GM21723 (cell line): ENCODE data around the gene PRKCA.

ENCODE experiments used
- ATAC-seq: cut with Tn5 transposase; IDR thresholded peaks from one replicate; pipeline ENCODE4 v1.9.1; 2021; ENCODE audit warnings: mild to moderate bottlenecking, moderate library complexity; ENCODE audit not compliant: unreplicated experiment

The PRKCA gene

DNA sequence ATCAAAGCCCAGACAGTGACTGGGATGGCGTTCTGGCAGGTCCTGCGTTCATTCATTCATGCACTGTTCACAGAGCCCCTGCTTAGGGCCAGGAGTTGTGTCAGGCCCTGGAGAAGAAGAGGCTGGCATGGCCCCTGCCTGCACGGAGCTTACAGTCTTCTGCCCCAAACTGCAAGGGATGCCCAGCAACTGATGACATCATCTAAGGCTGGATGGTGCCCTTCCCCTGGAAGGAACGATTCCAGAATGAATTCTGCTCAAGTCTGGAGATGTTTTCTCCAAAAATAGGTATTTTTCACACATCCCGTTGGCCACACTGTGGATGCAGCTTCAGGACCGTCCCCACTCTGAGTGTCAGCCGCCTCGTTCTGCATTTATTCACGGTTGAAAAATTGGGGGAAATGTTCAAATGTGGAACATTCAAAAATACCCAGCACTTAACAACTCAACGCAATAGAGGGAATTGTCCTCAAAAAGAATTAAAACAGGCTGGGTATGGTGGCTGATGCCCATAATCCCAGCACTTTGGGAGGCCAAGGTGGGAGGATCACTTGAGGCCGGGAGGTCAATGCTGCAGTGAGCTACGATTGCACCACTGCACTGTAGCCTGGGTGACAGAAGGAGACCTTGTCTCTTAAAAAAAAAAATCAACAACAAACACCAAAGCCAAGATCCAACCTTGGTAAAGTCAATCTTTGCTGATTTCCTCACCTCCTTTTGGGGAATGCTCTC is 508.7 kb downstream of the PRKCA start:
- no peak for ATAC-seq

DNA sequence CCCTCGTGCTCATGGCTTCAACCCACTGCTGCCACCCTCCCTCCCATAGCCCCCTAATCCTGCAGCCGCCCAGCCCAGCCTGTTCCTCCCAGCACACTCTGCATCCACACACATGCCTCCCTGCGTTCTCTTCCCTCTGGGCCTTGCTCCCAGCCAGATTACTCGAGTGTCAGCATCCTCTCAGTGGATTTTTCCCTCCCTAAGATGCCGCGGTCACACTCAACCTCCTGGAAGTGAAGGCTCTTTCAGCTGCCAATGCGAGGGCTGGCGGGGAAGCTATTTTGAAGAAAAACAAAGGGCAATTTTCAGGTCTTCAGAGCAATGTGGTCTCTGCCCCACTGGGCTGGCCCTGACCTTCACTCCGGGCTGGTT is 509.3 kb downstream of the PRKCA start:
- no peak for ATAC-seq

DNA sequence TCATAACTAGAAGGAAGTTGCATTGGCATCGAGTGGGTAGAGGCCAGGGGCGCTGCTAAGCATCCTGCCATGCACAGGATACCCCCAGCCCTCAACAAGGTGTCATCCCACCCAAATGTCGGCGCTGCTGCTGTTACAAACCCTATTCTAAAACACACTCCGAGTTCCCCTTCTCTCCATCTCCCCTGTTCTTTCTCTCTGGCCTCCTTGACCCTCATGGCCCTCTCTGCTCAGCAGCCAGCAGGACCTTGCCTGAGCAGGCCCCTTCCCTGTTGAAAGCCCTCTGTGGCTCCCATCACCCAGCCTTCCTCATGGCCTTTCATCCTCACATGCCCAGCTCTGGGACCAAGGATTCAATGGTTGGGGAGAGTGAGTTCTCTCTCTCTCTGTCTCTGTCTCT is 510.2 kb downstream of the PRKCA start:
- no peak for ATAC-seq

DNA sequence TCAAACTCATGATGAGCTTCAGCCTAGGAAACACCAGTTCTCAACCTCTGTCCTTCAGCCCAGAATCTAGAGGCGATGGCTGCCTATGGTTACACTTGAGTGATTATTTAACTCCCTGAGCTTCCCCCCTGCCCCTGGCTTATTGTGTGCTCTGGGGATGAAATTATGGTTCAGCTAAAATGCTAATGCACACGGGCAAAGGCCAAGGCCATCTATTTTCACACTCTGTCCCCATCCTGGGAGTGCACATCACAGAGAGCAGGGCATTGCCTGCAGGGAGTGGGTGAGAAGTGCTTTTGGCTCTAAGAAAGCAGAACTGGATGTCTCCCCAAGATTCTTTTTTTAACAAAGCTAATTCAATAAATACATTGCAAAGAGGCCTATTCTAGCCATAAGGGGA is 510.9 kb downstream of the PRKCA start:
- ATAC-seq: no peak

DNA sequence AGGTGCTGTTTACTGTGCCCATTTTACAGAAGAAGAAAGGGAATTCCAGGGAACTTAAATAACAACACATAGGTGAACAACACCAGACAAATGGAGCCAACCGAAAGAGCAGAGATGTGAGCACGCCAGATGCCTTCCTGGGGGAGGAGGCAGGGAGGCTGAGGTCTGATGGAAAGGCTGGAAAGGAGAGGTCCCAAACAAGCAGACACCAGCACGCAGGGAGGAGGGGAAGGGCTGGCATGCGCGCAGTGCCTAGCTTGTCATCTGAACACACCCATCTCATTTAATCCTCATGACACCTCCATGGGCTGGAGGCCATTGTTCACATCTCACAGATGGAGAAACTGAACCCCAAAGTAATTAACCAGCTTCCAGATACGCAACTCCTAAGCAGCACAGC is 511.6 kb downstream of the PRKCA start:
- no peak for ATAC-seq

DNA sequence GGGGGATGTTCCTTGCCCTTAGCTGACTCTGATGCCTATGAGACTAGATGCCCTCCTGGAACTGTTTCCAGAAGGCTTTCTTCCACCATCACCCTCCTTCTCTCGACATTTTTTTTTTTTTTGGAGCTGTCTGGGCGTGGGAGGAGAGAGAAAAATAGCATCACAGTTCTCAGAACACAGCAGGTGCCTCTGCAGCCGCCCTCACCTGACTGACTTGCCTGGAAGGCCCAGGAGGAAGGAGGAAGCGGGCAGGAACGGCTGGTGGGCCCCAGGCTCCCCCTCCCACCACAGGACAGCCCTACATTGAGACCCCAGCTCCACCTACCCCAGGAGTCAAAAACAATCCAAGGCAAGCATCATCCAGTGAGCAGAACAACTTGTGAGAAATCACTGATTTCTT is 512.2 kb downstream of the PRKCA start:
- no peak for ATAC-seq

DNA sequence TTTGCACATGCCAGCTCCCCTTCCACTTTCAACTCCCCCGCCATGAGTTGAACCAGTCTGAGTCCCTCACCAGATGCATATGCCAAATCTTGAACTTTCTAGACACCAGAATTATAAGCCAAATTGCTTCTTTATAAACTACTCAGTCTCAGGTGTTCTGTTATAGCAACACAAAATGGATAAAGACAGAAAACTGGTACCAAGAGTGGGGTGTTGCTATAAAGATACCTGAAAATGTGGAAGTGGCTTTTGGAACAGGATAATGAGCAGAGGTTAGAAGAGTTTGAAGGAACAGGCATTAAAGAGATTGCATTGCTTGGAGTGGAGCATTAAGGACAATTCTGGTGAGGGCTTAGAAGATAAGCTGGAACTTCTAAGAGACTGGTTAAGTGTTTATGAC is 515.3 kb downstream of the PRKCA start:
- ATAC-seq: no peak

DNA sequence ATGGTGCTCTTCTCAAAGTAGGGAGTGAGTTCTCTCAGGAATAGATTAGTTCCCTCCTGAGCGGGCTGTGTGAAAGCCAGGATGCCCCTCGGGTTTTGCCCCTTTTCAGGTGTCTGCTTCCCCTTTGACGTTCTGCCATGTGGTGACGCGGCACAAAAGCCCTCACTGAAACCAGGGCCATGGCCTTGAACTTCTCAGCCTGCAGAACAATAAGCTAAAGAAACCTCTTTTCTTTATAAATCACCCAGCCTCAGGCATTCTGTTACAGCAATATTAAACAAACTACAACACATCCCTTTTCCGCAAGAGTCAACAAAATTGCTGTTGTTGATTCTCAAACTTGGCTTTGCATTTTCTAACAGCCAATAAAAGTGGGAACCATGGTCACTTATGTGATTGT is 517.1 kb downstream of the PRKCA start:
- ATAC-seq: no peak

DNA sequence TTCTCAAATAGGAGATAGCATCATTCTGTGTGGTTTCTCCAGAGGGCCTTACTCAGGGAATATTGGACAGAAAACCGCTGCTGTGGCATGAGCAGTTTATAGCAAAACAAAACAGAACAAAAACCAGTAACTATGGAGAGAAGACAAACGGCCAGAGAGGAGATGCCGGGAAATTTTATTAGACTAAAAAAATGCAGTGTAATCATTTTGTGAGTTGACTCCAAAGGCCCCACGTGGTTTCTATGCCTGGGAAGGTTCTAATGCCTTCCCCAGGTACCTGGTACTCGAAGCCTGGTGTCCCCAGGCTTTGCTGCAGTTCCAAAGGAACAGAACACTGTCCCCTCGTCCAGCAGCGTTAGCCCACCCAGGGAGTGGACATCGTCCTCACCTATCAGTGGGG is 519.6 kb downstream of the PRKCA start:
- ATAC-seq: no peak

DNA sequence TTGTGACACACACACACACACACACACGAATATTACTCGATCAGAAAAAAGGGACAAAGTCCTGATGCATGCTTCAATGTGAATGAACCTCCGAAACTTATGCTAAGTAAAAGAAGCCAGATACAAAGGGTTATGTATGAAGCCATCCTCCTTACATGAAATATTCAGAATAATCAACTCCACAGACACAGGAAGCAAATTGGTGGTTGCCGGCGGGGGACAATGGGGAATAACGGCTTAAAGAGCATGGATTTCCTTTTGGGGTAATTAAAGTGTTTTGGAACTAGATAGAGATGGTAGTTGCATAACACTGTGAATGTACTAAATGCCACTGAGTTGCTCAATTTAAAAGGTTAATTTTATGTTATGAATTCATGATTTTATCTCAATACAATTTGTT is 524.4 kb downstream of the PRKCA start:
- ATAC-seq: no peak

DNA sequence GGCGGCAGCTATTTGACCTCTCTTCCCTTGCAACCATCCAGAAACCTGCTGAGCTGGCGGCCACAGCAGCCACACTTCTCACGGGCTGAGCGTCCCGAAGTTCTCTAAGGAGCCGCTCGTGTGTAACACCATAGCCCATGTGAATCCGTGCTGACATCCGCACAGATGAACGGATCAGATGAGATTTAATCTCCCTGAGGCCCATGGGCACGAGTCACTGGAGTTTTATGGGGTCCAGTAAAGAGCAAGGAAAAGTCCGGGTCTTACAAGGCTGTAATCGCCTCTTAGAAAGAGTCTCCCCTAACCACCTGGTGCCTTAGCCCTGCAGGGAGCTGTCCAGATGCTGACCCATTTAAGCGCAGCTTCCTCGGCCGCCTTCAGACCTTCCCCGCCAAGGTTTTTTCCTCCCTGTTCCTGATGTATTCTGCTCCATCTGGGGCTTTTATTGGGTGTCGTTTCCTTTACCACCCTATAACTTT is 527.0 kb downstream of the PRKCA start:
- no peak for ATAC-seq

DNA sequence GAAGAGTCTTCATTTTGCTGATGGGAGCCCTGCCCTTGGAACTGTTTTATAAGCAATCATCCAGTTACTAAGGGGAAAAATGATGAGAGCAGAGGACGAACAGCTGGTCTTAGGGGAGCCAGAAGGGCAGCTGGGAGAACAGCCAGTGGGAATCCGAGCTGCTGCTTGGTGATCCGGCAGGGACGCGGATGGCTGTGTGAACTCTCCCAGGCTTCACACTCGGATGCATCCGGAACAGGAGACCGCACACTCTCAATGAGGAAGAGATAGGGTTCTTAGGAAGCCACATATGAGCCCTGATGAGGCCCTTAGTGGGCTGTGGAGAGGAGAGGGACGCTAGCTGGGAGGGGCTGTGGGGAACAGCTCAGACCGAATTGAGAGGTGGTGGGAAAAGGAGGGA is 527.5 kb downstream of the PRKCA start:
- ATAC-seq: no peak

DNA sequence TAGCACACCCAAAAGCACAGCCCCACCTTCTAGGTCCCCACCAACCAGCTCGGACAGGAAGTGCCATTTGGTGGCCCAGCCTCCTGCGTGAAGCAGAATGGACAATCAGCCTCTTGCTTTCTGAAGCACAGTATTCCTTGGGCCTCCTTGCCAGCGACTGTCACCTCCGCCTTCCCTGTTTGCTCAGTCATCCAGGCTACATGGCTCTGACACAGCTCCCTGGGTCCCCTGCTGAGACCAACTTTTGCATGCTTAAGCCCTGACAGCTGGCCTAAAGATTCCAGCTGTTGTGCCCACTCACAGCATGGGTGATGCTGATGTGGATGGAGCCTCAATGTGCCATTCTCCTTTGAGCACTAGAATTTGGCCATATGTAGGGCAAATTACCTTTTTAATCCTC is 528.0 kb downstream of the PRKCA start:
- ATAC-seq: no peak

DNA sequence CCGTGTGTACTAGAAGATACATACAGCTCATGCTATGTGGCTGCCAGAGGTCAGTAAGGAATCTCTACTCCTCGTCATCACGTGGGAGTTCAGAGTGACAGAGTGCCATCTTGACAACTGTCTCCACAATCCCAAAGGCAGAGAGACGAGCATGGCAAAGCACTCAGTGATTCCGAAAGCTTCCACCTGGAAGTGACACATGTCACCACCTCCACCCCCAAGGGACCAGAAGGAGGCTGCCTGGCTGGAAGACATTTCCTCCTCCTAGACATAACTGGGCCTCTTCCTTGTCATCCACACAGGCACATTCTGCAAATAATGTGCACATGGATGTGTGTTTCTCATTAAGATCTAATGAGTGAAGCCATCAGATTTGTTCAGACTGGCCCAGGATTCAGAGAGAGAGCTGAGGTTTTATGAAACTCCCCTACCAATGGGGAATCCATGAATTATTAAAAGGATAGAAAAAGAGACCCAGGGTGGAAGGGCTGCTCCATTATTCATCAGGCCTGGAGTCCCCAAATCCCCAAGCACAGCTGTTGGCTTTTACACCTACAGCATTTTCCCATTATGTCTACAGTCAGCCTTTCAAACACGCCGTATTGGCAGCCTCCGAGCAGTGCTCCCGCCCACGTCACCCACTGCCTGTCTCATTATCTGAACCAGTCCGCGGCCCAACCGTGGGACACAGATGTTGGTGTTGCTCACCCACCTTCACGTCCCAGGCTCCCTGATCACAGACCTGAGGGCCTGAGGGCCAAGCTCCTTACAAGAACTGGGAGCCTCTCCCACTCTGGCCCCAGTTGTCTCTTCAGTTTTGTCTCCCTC is 529.2 kb downstream of the PRKCA start:
- ATAC-seq: no peak

DNA sequence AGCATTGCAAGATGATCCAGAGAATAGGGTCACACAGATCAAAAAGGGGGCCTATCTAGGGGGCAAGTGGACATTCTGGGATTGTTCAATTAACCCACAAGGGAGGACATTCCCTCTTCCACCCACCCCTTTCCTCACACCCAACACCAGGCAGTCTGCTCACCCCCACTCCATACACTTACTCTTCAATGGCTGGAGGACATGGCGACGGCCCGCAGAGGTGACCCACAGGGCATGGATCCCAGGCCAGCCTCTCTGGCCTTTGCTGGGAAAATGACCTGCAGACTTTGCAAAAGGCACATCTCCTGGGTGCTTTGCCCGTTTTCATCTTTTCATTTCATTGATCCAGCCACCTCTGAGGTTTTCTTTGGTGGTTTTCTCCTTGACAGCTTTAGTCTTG is 530.8 kb downstream of the PRKCA start:
- ATAC-seq: no peak

DNA sequence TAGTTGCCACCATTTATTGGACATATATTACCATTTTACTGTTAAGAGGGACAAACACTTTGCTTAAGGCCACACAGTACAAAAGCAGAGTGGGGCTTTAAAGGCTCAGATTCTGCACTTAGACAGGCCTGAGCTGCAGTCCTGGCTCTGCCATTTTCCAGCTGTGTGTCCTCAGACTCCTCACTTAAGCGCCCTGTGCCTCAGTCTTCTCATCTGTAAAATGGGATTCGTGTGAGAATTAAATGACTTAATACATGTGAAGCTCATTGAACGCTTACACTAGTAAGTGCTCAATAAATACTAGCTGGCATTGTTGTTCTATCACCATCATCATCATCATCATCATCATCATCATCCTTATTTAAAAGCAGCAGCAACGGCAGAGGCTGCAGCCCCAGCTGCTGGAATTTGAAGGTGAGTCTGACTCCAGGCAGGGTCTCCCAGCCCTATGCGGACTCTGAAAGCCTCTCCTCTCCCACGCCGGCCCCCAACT is 532.1 kb downstream of the PRKCA start:
- ATAC-seq: no peak

DNA sequence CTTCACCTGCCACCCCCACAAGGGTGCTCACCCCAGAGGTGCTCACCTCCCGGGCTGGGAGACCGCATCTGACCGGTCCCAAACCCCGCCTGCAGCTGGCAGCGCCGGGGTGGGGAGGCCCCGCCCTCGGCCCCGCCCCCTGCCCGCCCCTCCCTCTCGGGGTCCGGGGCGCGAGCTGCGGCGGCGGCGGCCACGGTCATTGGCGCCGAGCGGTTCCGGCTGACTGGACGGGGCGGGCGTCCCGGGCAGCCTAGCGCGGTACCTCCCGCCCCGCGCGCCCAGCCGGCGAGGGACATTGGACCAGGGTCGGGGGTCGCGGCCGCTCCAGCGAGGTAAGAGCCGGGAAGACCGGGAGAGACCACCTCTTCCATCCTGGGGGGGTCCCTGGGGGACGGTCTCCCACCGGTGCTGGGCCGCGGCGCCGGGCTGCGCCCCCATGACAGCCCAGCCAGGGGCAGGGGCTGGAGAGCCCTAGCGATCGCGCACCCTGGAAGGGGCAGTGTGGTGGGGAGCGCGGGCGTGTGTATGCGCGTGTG is 532.6 kb downstream of the PRKCA start, which contains the start of gene CACNG5:
CACNG5 (plus strand) TSS at position 199 of the 536 bp plus-strand sequence. CDS start 42,216 bp downstream, outside the sequence.
- ATAC-seq: no peak

DNA sequence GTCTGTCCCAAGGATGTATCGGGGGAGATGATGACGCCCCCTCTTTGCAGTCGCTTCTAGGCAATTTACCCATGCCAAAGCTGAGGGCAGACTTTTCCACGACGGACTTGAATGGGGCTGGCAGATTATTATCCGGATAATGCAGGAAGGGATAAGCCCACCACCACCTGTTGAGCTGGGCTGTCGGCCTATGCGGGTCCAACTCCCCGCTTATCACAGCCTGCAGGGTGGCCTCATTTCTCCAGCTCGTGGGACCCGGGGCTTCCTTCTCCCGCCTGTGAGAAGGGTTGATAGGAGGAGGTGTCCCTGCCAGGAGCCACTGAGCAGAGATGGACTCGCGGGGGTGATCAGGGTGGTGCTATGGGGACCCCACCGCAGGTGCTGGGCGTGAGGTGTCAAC is 533.1 kb downstream of the PRKCA start:
- no peak for ATAC-seq

DNA sequence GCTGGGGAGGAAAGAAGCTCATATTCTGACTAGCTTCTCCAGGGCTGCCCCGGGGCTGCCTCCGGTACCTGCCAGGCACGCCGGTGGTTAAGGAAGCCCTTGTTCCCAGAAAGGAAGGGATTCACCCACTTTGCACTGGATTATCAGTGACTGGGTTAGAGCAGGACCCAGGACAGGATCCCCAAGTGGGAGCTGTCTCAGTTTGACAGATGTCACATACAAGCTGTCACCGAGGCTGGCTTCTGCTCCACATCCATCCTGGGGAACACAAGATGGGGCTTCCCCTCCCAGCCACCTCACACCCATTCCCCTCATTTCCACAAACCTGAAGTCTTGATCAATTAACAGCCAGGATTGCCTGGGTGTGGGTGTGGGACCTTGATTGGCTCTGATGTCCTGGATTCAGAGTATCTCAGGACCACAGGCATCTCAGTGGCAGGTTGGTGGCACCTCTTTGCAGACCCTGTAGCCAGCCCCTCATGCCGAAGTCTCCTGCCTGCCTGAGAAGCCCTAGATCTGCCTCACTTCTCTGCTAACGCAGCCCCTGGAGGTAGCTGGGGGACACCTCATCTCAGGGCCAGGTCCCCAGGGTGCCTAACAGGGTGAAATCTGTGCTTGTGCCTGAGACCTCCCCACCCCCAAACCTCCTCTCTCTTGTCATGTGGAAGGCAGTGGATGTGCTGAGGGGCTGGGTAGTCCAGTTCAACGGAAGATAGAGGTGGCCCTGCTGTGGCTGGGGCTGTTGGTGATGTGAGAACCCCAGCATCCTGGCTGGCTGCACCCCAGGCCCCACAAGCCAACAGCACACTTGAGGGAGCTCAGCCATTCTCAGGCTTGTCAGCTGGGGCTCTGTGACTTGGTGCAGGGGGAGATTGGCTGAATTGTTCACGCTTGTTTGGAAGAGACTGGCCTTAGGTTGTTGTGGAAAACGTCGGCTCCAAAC is 533.9 kb downstream of the PRKCA start:
- no peak for ATAC-seq

DNA sequence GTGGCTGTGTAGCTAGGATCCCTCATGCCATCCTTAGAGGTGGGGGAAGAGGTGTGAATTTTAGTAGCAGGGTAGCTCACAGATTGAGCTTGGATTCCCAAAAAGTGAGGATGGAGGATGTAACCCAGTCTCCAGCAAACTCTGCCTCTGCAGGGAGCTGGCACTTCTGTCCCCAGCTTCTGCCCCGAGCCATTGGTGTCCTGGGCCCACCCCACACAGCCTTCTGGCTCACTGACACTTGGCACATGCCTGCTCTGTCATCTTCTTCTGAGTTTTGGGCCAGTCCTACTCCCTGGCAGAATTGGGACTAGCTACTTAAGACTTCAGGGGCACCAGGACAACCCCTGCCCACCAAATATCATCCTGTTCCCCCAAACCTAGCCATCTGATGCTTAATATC is 534.8 kb downstream of the PRKCA start:
- no peak for ATAC-seq
